HG03457 (cell line): Measurements from ENCODE around the gene RPL10.

Source experiments
- ATAC-seq: cut with Tn5 transposase; IDR thresholded peaks from one replicate; pipeline ENCODE4 v1.9.1; 2021; ENCODE audit warnings: moderate number of reproducible peaks; ENCODE audit not compliant: unreplicated experiment

RPL10 gene

GRCh38 chrX:154360155-154360713 lies 37.9 kb upstream of the RPL10 start:
- no peak for ATAC-seq

DNA sequence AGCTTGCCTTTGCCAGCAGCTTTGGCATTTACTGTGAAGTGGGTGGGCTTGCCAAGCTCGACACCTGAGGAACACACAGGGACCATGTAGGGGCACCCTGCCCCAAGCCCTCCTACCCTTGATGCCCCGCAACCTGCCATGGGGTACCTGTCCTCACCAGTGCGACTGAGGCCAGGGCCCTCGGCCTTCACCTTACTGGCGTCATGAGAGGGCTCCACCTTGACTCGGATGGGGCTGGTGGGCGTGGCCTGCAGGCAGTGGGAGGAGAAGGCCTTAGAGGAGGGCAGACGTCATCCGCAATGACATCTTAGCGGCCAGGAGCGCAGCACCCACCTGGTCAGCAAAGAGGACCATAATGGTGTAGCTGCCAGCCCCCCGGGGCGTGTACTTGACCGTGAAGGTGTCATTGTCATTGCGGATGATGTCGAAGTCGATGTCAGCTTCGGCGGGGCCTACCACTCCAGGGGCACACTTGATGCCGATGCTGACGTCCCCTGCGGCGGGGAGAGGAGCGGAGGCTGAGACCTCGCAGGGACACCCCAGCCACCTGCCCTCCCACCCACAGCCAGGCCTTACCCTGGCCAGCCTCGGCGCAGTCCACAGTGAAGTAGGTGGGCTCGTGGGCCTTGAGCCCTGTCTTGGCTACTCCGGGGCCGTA lies 36.0 kb upstream of the RPL10 start:
- ATAC-seq: no peak

DNA sequence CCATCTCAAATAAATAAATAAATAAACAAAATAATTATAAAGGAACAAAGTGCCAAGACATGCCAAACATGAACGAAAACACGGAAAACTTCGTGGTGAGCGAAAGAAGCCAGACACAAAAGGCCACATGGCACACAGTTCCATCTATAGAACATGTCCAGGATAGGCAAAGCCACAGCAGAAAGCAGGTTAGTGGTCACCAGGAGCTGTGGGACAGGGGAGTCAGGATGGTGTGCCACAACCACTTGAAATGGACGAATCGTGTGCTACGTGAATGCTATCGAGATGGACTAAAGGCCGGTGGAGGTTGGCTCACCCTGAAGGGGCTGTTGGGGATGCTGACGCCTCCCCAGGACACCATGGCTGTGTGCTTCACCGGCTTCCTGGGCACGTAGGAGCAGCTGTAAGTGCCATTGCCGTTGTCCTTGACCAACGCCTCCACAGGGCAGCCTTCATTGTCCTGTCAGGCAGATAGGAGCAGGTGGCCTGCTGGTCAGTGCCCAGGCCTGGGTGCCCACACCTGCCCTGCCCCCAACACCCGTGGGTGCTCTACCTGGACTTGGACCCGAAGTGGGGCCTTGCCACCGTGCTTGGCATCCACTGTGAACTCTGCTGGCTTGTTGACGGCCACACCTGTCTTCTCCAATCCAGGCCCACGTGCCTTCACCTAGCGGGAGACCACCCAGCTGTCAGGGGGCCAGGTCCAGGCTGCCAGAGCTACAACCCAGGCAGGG lies 34.3 kb upstream of the RPL10 start:
- ATAC-seq: no peak

GRCh38 chrX:154365052-154365600 lies 33.1 kb upstream of the RPL10 start:
- ATAC-seq: no peak

DNA sequence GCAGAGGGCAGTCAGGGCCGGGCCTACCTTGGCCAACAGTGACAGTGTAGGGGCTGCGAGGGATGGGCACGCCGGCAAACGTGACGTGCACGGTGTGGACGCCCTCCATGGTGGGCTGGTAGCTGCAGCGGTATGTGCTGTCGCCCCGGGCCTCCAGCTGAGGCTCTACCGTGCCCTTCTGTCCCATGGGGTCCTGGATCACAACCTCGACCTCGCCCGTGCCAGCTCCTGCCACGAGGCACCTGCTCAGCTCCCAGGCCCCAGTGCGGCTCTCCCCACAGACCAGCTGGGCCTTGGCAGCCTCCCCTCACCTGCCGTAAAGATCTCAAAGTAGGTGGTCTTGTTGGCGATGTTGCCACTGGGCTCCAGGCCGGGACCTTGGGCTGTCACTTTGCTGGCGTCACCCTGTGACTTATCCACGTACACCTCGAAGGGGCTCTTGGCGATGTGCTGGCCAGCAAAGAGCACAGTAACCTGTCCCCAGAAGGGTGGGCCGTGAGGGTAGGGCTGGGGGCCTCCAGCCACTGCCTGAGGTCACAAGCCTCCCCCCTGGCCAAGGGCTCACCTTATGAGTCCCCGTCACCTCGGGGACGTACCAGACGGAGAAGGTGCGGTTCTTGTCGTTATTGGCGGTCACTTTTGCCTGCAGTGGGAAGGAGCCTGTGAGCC lies 32.0 kb upstream of the RPL10 start:
- no peak for ATAC-seq

DNA sequence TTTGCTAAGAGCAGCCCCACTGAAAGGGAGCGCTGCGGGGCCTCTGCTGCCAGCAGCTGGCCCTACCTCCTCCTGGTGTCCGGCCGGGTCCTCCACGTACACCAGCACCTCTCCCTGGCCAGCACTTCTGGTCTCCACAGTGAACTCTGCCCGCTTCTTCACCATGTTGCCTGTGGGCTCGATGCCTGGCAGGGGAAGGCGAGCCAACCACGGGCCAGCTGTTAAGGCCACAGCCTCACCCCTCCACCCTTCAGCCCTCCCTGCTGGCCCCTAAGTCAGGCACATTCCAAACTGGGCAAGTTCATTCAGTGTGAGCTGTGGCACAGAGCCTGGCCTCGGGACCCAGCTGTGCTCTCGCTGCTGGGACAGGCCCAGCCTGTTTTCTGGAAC lies 31.5 kb upstream of the RPL10 start:
- no peak for ATAC-seq

- ATAC-seq: no peak
These were observed 30.5 kb upstream of the RPL10 start for GRCh38 chrX:154367474-154368308.

GRCh38 chrX:154368630-154369448 lies 29.3 kb upstream of the RPL10 start:
- no peak for ATAC-seq

GRCh38 chrX:154369449-154370299 lies 28.5 kb upstream of the RPL10 start:
- no peak for ATAC-seq

DNA sequence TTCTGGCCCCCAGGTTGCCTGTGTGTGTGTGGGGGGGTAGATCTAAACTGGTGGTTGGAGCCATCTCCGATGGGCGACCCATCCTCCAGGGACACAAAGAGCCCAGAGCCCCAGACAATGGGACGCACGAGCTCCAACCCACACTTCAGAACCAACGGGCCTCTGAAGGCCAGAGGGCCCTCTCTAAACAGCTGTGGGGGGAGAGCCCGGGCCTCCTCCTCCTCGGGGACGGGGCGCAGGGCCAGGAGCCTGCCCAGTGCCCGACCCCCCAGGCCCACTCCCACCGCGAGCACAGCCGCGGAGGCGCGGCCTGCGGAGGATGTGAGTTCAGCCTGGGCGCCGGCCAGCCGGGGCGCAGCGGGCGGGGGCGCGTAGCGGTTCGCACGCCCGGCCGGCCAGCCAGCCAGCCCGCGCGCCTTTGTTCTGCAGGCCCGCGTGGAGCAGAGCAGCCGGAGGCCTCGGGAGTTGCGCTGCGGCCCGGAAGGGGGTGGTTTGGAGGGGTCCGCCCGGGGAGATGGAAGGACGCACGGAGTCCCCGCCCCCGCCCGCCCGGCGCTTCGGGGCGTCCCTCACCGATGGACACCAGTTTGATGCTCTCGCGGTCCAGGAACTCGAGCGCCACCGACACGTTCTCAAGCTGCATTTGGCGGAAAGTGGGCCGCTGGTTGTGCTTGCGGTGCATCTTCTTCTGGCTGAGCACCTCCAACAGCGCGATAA lies 27.7 kb upstream of the RPL10 start:
- no peak for ATAC-seq

- ATAC-seq: peak; percentile 41
These were observed 27.0 kb upstream of the RPL10 start for GRCh38 chrX:154371017-154371788.

DNA sequence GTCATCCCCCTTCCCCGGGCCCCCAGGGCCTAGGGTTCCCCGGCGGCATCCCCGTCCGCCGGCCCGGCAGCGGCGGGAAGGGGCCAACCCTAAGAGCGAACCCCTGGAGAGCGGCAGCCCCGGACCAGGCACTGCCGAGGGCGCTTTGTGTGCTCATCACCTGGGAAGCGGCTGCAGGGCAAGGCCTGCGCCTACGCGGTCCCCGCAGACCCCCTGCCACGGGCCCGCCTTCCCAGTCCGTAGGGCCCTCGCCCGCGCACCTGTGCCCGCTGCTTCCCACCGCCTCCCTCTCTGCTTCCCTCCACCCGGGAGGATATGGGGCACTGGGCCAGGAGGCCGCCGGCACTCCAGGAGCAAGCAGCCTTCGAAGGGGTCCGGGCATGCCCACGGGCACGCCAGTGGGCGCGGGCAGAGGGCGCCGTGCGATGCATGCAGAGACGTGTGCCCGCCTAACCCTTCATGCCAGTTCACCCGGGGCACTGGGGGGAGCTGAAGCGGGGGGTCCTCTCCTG lies 26.3 kb upstream of the RPL10 start:
- ATAC-seq: no peak

DNA sequence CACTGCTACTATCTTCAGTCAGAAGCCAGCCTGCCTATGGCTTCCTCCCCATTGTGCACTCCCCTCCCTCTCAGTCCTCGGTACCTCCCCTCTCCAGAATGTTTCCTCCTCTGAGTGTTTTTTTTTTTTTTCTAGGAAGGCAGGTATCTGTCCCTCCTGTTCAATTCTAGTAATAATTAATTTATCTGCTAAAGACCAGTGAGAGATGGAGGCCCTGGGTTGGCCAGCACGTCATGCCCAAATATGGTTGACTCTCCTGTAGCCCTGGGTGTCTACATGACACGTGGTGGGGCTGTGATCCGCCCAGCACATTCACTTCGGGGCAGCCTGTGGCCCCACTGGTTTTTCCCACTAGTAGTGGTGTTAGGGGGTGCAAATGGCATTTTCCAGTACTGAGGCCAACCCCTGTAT lies 25.6 kb upstream of the RPL10 start:
- no peak for ATAC-seq

DNA sequence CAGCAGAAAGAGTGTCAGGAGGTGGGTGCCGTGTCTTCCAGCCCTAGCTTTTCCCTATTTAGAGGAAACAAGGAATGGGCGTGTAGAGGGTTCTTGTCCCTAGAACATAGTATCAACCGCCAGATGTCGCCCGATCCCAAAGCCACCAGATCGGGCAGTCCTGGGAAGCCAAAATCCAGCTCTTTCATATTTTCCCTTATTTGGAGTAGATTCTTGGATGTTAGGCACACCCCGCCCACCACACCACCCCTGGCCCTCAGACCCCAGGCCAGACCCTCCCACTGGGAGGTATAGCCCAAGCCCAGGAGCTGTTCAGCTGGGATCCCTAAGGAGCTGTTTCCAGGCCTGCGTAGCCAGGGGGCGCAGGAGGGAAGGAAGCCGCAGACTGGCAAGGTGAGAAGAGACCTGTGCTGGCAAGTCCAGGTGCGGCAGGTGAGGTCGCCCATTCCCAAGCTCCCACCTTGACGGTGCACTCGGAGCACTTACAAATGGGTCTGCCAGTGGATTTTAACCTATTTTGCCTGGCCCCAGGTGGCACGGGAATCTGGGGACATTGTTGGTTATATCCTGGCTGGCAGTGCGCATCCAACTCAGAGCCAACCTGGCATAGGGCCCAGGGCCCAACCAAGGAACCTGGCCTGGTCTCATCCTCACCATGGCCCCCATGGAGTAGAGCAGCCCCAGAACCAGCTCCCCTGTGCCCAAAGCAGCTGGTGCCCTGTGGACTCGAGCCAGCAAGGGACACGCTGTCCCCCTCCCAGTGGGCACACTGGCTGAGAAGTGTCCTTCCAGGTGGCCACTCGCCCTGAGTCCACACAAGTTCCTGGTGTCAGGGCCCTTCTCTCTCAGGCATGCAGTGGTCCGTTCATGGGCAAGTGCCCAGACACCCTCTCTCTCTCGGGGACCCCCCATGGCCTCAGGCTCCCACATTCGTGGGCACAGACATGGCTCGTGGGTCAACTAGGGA lies 24.6 kb upstream of the RPL10 start:
- ATAC-seq: no peak

DNA sequence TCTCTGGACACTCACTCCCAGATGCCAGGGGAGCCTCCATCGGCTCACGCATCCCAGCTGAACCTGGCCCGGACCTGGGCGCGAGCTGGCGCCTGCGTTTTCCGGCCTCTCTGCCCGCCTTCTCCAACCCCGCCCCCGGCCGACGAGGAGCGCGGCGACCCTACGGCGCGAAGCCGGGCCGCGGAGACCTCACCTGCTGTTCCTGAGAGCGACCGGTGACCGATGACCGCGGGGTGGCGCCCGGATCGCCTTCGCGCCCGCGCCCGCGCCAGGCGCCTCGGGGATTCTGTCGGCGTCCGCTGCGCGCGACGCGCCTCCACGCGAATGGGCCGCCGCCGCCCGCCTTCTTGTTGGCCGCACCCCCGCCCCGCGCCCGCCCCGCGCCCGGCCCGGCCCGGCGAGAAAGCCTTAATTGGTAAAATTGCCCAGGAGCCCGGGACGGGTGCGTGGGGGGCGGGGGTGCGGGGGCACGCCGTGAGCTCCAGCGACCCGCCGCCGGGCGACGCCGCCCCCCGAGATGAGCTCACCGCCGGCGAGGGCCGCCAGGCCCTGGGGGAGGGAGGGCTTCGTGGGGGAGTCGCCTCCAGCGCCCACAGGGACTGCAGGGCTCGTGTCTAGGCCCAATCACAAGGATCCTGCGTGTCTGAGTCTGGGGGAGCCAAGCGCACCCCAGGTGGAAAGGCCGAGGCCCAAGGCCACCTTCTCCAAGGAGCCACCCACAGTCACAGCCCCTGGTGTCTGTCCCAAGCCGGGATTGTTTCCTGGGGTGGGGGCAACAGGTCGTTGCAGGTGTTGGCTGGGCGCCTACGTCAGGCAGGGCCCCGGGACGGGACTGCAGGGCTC lies 23.6 kb upstream of the RPL10 start, which contains the start of gene FLNA:
Gene FLNA, minus strand, starts transcription at position 322 of the 843 bp plus-strand sequence. CDS start 3,389 bp downstream, outside the sequence.
- ATAC-seq: no peak
